NCI-H82 treated with DMSO at 0.1 percent for 48 hours (cell line): ENCODE results near the gene OR6P1.

ENCODE experiments used
- DNase-seq: peaks from one replicate; lab custom pipeline; 2025; ENCODE audit not compliant: unreplicated experiment; lab: John Stamatoyannopoulos, UW

Gene OR6P1, protein sequence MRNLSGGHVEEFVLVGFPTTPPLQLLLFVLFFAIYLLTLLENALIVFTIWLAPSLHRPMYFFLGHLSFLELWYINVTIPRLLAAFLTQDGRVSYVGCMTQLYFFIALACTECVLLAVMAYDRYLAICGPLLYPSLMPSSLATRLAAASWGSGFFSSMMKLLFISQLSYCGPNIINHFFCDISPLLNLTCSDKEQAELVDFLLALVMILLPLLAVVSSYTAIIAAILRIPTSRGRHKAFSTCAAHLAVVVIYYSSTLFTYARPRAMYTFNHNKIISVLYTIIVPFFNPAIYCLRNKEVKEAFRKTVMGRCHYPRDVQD

GRCh38 chr1:158570480-158570879, at the start of gene OR6P1:
TSS of gene OR6P1 (minus strand) at chr1:158570580. CDS start at chr1:158563604, 6,976 bp downstream.
- DNase-seq: no peak

DNA sequence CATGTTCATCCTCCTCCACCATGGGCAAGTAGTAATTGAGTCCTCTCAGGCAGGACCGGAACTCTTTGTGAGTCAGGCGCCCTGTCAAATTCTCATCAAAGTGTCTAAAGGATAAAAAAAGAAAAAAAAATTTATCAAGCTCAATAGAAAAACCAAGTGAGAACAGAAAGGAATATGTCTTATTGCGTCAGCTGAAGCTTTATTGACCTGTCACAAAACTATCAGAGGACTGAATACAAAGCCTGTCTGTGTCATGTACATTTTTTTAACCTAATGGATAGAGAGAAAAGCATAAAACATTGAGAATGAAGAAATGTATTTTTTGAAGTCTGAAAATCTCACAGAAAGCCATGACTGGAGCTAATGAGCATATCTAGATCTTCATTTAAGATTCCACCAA, 43.4 kb upstream of the OR6P1 start:
- no peak for DNase-seq

- DNase-seq: no peak
These were observed 41.5 kb upstream of the OR6P1 start for GRCh38 chr1:158611916-158612315.

- DNase-seq: no peak
These were observed 36.9 kb upstream of the OR6P1 start for GRCh38 chr1:158607296-158607695.

GRCh38 chr1:158604968-158605367, 34.6 kb upstream of the OR6P1 start, which contains the start of gene OR10Z1:
TSS of gene OR10Z1 (plus strand) at chr1:158605268. CDS start at chr1:158606439, 1,171 bp downstream.
- DNase-seq: no peak

DNA sequence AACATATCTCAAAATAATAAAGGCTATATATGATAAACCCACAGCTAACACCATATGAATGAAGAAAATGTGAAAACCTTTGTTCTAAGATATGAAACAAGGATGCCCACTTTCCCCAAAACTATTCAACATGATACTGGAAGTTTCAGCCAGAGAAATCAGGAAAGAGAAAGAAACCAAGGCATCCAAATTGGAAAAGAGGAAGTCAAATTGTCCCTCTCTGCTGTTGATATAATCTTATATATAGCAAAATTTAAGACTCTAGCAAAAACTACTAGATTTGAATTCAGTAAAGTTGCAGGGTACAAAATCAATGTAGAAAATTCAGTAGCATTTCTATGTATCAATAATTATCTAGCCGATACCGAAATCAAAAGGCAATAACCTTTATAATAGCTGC, 30.4 kb upstream of the OR6P1 start:
- DNase-seq: no peak

GRCh38 chr1:158586942-158587341, 16.6 kb upstream of the OR6P1 start:
- no peak for DNase-seq

- DNase-seq: no peak
These were observed 13.6 kb upstream of the OR6P1 start for GRCh38 chr1:158583962-158584361.

GRCh38 chr1:158579733-158580132, 9.4 kb upstream of the OR6P1 start, which contains the start of gene OR10X1:
TSS of gene OR10X1 (minus strand) at chr1:158579899. CDS start at chr1:158579899, 0 bp downstream.
- no peak for DNase-seq

DNA sequence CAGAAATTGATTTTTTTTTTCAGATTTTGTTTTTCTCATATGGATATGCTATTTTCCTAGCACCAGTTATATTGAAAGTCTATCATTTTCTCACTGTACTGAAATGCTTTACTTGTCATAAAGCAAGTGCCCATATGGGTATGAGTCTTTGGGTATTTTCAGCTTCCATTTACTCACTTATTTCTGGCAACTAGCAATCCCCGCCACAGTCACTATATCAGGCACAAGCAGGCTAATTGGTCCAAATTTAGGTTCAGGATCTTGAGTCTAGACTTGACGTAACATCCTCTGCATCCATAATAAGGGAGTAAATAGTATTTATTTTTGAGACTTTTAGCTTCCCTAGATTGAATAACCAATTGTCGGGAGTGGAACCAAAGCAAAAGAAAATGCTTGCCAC, 7.2 kb upstream of the OR6P1 start:
- DNase-seq: no peak

DNA sequence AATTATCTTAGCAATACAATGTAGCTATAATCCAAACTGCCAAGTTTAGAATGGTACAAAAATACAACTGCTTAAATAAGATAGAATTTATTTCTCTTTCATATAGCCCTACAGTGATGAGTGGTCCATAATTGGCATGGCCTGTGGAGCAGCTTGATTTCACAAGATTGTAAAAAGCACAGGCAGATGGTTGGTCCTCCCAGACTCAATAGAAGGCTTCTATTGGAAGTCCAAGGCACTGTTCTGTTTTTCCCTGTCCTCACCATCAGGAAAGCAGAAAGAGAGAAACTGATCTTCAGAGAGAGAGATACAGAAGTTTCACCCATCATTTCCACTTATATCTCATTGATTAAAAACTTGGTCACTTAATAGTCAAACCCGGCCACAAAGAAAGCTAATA, 1.8 kb upstream of the OR6P1 start:
- no peak for DNase-seq

GRCh38 chr1:158564608-158565007, 5.8 kb downstream of the OR6P1 start:
- DNase-seq: no peak

DNA sequence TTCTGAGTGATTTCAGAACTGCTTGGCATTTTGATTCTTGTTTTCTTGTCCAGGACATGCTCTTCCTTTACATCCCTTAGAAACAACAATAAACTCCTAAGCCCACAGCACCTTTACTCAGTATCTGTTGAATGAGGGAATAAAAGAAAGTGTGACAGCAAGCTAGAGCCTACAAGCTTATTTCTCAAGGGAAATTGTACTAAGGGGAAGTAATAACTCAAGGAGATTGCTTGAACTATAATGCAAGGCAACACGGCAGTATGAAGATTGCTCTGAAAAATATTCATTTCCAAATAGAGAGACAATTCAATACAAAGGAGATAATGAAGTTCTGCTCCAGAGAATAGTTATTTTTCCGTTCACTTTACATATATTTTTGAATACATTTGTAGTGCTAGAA, 6.5 kb downstream of the OR6P1 start:
- DNase-seq: no peak

DNA sequence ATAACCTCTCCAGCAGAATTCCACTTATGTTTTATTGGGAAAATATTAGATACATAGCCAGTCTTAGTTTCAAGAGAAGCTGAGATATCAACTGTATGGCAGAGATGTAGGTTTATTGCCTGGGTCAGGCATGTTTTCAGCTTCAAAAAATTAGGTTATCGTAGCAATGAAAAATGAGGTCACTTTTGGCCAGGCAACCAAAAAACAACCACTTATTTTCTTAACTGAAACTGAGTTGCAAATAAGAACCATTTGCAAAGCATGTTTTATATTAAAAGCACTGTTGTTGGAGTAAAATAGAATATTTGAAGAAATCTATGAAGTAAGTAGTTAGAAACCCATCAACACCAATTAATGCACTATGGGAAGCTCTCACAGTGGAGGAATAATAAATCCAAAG, 10.7 kb downstream of the OR6P1 start:
- no peak for DNase-seq

GRCh38 chr1:158554352-158554751, 16.0 kb downstream of the OR6P1 start, which contains the start of gene OR6Y1:
TSS of gene OR6Y1 (minus strand) at chr1:158554405. CDS start at chr1:158548105, 6,300 bp downstream.
- DNase-seq: no peak

GRCh38 chr1:158552296-158552695, 18.1 kb downstream of the OR6P1 start:
- no peak for DNase-seq

DNA sequence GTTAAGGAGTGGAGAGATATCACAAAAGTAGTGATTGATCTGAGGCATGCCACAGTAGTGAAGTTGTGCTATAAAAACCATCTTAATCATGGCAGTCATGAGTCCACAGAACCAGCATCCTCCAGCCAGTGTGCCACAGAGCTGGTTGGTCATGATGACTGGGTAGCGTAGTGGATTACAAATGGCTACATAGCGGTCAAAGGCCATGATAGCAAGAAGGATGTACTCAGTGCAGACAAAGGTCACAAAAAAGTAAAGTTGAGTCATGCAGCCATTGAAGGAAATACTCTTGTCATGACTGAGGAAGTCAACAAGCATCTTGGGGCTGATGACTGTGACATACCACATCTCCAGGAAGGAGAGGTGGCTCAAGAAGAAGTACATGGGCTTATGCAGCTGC, 22.8 kb downstream of the OR6P1 start:
- no peak for DNase-seq

GRCh38 chr1:158537609-158538008, 32.8 kb downstream of the OR6P1 start:
- DNase-seq: no peak

DNA sequence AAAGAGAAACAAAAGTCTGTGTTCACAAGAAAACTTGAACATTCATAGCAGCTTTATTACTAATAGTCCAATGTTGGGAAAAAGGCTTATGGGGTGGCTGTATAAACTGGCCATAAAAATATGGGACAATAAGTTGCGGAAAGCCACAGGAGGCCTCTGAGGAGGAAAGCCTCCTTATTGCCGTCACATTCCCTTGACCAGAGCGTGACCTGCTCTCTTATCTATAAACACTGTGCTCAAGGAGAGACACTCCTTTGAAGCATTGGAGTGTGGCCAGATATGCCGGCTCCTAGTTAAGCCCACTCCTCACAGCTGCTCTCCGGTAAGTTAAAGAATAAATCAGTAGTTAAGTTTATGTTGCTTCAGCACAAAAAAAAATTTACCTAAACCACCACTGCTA, 35.9 kb downstream of the OR6P1 start:
- DNase-seq: no peak

- DNase-seq: peak; percentile 7
These were observed 43.1 kb downstream of the OR6P1 start for GRCh38 chr1:158527190-158527815.

DNA sequence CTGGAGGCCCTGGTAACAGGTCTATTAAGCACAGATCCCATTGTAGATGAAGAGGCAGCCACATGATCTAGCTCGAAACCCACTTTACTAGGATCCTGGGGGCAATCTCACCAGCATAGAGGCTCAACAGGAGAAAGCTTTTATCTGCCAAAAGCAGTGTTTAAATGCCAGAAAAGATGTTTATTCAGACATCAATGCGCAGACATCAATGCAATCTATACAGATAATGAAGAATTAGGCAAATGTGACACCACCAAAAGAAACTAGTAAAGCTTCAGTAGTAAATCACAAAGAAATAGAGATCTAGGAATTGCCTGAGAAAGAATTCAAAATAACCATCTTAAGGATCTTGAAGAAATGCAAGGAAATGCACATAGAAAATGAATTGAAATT, 48.7 kb downstream of the OR6P1 start:
- no peak for DNase-seq

DNA sequence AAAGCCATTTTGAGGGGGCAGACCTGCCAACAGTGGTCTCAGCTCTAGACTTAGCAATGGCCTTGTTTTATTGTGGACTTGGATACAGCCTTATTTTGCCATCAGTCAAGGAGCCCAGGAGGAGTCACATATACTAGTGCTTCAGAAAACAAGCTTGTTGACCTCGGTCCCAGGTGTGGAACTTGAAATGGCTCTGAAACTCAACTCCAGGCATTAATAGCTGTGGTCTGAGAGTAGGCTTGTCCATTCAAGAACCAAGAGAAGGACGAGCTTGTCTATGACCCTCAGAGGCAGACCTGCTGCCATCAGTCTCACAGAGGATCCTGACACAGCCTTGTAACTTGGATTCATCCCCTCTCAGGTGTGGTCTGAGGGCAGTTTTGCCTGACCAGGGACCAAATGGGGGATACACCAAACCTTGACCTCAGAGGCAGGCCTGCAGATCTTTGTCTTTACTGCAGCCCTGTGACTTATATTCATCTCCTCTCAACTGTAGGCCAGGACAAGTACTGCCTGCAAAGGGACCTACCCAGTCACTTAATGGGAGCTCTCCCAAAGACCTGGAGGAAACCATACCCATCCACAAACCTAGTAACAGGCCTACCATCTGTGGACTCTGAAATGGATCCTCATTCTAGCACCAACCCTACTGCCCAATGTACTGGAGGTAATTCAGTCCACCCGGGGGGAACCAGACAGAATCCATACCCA, 49.3 kb downstream of the OR6P1 start:
- no peak for DNase-seq
